HepG2 (cell line): ENCODE data around the gene AADACL2. TPM values are rescaled to one million over a fixed set of nuclear protein-coding genes. Genes with fewer than 3 reads are reported as not detected.
A peak's percentile ranks its signal among the peaks of the same experiment; 100 is the strongest.

Experiments used
- ARID5B ChIP-seq: IDR thresholded peaks from 2 replicates; pipeline ENCODE4 v1.4.0; 2020; ENCODE audit warnings: mild to moderate bottlenecking, missing genetic modification reagents
- DMAP1 ChIP-seq: IDR thresholded peaks from 2 replicates; pipeline ENCODE4 v1.6.1; 2016
- ELK4 ChIP-seq: sonication (generic); formaldehyde crosslinking; IDR thresholded peaks from 2 replicates; pipeline ENCODE4 v1.9.0; 2021; ENCODE audit warnings: missing genetic modification reagents, borderline replicate concordance
- ETS1 ChIP-seq: sonication (generic); formaldehyde crosslinking; IDR thresholded peaks from 2 replicates; pipeline ENCODE4 v1.4.0; 2020; ENCODE audit warnings: missing genetic modification reagents
- HNF4G ChIP-seq, 2 experiments: sonication (generic) in 1 of 2; formaldehyde crosslinking in 1 of 2; IDR thresholded peaks; 2 replicates each; pipeline versions ENCODE4 v1.4.0 to v1.6.1; 2011 to 2020; ENCODE audit warnings: borderline replicate concordance in 2 of 2, low read depth in 2 of 2, mild to moderate bottlenecking in 2 of 2, low read length in 1 of 2, missing genetic modification reagents in 1 of 2, moderate library complexity in 1 of 2
- IKZF4 ChIP-seq: sonication (generic); formaldehyde crosslinking; IDR thresholded peaks from 2 replicates; pipeline ENCODE4 v1.5.1; 2020; ENCODE audit warnings: borderline replicate concordance, mild to moderate bottlenecking, low read depth, missing genetic modification reagents; ENCODE audit errors: not compliant biosample characterization
- NKX3-1 ChIP-seq: sonication (generic); formaldehyde crosslinking; IDR thresholded peaks from 2 replicates; pipeline ENCODE4 v1.5.0; 2020; ENCODE audit warnings: missing genetic modification reagents
- TFAP4 ChIP-seq: sonication (generic); IDR thresholded peaks from 2 replicates; pipeline ENCODE4 v1.6.1; 2016; ENCODE audit warnings: low read depth, borderline replicate concordance
- ZBTB20 ChIP-seq: sonication (generic); formaldehyde crosslinking; IDR thresholded peaks from 2 replicates; pipeline ENCODE4 v1.8.1; 2023; ENCODE audit warnings: missing genetic modification reagents, low read depth, mild to moderate bottlenecking, borderline replicate concordance
- ZNF430 ChIP-seq: sonication (generic); formaldehyde crosslinking; IDR thresholded peaks from 2 replicates; pipeline ENCODE4 v1.9.0; 2021; ENCODE audit warnings: mild to moderate bottlenecking, missing genetic modification reagents
- ZNF557 ChIP-seq: sonication (generic); formaldehyde crosslinking; IDR thresholded peaks from 2 replicates; pipeline ENCODE4 v1.4.0; 2020; ENCODE audit warnings: missing genetic modification reagents
- ZNF772 ChIP-seq: sonication (generic); formaldehyde crosslinking; IDR thresholded peaks from 2 replicates; pipeline ENCODE4 v1.5.0; 2020; ENCODE audit warnings: mild to moderate bottlenecking, missing genetic modification reagents
- polyA plus RNA-seq, 8 experiments: library from polyadenylated mRNA; depleted of rRNA in 3 of 8; stranded (reverse) in 7 of 8; unstranded in 1 of 8; fragments of >200 nt; fragmentation: Illumina TruSeq in 4 of 8; extraction: Trizol in 4 of 8; gene quantifications; 2 replicates each; pipeline versions ENCODE4 v1.2.1 to v1.2.3, GENCODE V29; 2011 to 2016; ENCODE audit warnings: low read depth in 4 of 8, missing spikeins in 1 of 8, mixed read lengths in 1 of 8; ENCODE audit not compliant: insufficient read depth in 1 of 8
- total RNA-seq, 5 experiments: library from RNA; depleted of rRNA; stranded (reverse); fragments of >200 nt; fragmentation: Illumina TruSeq; extraction: Trizol; gene quantifications; 2 replicates each; pipeline ENCODE4 v1.2.3, GENCODE V29; 2016; ENCODE audit warnings: low read depth in 1 of 5

The AADACL2 gene
- total and polyA plus RNA-seq, 2 of the 13 experiments (the other 11 are each of a cell fraction or from before 2014, with no cell fraction given) = not detected

- TF ChIP-seq HNF4G (IDR thresholded peaks at IDR 0.05; ENCODE audit: borderline replicate concordance, low read depth, low read length) = no peak
- TF ChIP-seq HNF4G (CRISPR knock-in tag; IDR thresholded peaks at IDR 0.05; ENCODE audit: borderline replicate concordance, low read depth) = no peak
- no peak for TF ChIP-seq NKX3-1 (CRISPR knock-in tag)
- TF ChIP-seq ZNF430 (CRISPR knock-in tag) = no peak
- TF ChIP-seq DMAP1 (CRISPR knock-in tag) = no peak
- no peak for TF ChIP-seq ZNF557 (CRISPR knock-in tag)
- no peak for TF ChIP-seq ZBTB20
- TF ChIP-seq ARID5B (CRISPR knock-in tag) = peak; percentile 56
- TF ChIP-seq ELK4 (CRISPR knock-in tag) = no peak
- TF ChIP-seq ZNF772 (CRISPR knock-in tag) = no peak
- no peak for TF ChIP-seq TFAP4
- TF ChIP-seq ETS1 (CRISPR knock-in tag) = no peak
- no peak for TF ChIP-seq IKZF4 (CRISPR knock-in tag)
These were observed 56.2 kb downstream of the AADACL2 start (continued) for GRCh38 chr3:151789853-151790463.
